Activated T-helper 1 cell treated with Interleukin-2 at 50 U/mL for 16 hours (primary cell): Measurements from ENCODE around the gene ADRM1.
A peak's percentile ranks its signal among the peaks of the same experiment; 100 is the strongest.

Experiments used
- DNase-seq: peaks from one replicate; pipeline ENCODE4 v3.0.0-alpha.2; 2020; ENCODE audit warnings: low read depth

The ADRM1 gene, protein sequence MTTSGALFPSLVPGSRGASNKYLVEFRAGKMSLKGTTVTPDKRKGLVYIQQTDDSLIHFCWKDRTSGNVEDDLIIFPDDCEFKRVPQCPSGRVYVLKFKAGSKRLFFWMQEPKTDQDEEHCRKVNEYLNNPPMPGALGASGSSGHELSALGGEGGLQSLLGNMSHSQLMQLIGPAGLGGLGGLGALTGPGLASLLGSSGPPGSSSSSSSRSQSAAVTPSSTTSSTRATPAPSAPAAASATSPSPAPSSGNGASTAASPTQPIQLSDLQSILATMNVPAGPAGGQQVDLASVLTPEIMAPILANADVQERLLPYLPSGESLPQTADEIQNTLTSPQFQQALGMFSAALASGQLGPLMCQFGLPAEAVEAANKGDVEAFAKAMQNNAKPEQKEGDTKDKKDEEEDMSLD

DNA sequence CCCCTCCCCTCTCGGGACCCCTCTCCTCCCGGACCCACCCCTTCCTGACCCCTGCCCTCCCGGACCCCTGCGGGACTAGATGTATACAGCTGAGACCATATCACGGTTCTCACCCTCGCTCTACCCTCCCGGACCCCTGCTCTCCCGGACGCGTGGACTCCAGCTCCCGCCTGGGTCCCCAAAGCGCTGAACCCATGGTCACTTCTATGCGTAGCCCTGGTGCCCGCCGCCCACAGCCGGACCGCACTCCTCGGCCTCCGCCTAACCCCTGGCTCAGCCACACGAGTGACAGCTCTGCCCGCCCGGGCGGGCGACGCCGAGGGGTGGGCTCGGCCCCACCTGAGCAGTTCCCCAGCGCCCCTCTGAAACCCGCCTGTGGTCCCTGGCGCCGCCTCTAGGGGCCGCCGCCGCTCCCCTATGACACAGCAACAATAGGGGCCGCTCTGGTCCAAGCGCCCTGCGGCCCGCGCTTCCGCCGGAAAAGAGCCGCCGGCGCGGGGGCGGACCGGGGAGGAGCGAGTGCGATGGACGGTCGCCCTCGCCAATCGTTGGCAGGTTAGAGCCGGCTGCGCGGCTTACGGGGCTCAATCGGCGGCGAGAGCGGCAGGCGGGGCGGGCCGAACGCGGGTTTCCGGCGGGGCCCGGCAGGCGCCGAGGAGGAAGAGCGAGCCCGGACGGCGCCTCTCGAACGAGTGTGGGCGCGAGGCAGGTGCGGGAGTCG, at the start of gene ADRM1:
Gene ADRM1 (plus strand): TSS at position 657 of the 721 bp plus-strand sequence. CDS start 572 bp downstream, outside the sequence.
- peak; percentile 96 for DNase-seq

DNA sequence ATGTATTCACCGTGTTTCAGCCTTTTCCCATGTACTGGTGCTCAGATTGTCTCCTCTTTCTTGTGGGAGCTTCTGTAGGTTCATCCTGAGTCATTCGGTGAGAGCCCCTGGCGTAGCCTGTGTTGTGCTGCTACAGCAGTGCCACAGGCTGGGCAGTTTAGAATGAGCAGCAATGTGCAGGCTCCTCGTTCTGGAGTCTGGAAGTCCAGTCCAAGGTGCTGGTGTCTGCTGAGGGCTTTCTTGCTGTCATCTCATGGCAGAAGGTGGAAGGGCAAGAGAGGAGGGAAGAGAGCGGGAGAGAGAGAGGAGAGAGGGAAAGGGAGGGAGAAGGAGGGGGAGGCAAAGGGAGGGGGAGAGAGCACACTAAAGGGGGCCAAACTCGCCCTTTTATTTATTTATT, 49.4 kb upstream of the ADRM1 start:
- no peak for DNase-seq

DNA sequence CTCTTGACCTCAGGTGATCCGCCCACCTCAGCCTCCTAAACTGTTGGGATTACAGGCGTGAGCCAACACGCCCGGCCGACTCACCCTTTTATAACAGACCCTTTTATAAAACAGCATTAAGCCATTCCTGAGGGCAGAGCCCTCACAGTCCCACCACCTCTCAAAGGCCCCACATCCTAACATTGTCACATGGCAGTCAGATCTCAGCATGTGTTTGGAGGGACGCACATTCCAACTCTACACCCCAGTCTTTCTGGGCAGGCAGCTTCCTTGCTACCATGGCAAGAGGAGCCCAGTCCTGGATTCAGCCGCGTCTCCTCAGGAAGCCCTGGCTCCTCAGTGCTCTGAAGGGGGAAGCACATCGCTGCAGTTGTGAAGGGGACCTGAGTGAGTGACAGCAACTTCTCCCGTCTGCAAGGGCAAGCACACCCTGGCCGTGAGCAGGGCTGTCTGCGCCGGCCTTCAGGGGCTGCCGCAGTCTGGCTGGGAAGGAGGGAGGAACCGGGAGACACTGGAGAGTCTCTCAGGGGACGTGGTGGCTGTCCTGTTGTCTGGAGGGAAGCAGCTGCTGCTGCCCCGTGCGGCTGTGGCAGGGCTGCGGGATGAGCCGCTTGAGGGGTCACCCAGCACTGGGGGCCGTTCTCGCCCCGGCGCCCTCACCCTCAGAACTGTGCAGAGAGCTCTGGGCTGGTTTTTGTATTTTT, 48.6 kb upstream of the ADRM1 start:
- DNase-seq = no peak

DNA sequence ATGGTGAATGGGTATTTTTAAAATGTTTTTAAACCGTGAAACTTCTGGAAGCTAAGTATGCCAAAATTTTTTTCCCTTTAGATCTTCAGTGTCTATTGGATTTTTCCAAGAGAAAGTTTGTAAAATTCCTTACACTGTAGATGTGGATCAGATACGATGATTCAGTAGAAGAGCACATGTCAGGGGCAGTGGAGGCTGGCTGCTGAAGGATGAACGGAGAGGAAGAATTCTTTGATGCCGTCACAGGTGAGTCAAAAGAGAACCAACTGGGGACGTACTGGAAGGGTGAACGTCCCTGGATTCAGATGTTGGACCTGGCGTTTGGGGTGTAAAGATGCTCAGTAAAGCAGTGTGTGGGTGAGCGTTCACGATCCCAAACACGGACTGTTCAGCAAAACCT, 46.8 kb upstream of the ADRM1 start:
- DNase-seq = no peak

DNA sequence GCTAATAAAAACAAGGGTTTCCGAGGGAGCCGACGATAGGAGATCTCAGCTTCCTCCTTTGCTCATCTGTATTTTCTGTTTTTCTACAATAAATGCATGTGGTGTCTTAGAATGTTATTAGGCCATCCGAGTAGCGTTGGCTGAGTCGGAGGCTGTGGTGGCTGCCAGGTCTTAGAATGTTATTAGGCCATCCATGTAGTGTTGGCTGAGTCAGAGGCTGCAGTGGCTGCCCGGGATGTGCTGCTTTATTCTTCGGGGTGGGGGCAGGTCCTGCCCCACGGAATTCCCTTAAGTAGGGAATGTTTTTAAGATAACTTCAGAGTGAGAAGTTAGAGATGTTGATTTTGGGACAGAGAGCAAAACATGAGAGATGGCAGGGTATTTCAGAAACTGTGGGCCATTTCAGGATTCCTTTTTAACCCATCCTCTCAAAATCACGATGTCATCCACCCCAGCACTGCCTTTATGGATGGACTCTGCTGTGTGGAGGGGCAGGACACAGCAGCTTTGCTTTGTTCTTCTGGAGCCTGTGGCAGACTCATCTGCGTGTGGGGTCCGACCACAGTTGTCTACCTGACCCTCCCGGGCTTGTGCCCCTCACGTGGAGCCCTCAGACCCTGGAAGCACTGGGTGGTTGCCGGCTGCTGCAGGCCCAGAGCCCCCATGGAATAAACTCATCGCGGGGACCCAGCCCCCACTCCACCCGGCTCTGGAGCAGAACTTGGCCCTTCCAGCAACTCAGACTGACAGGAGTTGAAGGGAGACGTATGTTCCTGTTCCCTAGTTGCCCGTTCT, 44.1 kb upstream of the ADRM1 start:
- no peak for DNase-seq

DNA sequence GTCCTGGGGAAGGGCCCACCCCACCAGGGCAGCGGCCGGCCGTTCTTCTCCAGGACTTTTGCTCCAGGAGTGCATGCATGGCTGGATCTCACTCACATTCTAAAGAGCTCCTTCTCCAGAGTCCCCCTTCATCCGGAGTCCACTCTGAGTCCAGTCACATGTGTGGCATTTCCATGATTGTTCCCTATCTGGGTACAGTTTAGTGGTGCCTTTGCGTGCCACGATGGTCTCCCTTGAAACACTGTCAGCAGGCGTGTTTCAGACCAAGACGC, 43.6 kb upstream of the ADRM1 start:
- DNase-seq = no peak

DNA sequence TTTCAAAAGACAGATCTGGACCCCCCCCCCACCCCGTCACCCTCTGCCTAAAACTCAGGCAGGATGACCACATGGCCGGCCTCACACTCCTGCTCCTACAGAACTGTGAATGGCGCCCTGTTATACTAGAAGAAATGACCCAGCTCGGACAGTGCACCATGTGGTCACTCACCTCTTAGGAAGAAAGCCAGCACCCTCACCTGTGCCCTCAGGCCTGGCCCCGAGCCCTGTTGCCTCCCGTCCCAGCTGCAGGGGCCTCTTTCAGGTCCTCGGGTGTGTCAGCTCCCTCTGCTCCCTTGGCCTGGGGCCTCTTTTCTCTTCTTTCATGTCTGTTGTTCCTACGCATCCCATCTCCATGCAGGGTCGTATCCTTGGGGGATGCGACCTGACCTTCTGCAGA, 40.7 kb upstream of the ADRM1 start:
- DNase-seq = no peak

DNA sequence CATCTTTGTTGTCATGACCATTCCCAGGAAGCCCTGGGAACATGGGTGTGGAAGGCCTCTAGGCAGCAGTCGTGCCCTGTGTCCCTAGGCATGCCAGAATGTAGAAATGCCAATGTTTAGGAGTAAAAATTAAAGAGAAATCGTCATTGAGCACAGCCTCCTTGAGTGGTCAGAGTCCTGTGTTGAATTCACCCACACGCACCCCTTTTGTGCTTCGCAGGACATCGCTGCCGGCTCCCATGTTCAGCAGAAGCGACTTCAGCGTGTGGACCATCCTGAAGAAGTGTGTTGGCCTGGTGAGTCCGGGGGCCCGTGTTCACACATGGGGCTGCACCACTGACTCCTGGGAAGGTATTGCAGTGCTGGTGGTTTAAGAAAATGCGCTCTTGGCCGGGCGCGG, 39.4 kb upstream of the ADRM1 start:
- no peak for DNase-seq

DNA sequence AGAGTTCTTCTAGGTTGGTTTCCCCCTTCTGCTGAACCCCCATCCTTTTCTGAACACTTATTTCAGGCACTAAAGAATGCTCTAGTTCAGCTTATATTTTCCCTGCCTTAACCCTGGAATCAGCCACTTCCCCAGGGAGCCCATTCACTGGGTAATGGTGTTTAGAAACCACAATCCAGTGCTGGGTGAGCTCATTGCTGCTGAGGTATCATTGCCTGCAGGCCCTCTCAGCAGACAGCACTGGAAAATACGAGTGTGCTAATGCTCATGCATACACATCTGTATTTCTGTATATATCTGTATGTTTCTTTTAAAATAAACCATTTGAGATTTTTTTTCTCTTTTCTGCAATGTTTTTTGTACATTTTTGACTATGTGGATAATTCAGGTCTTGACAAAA, 37.4 kb upstream of the ADRM1 start:
- no peak for DNase-seq

DNA sequence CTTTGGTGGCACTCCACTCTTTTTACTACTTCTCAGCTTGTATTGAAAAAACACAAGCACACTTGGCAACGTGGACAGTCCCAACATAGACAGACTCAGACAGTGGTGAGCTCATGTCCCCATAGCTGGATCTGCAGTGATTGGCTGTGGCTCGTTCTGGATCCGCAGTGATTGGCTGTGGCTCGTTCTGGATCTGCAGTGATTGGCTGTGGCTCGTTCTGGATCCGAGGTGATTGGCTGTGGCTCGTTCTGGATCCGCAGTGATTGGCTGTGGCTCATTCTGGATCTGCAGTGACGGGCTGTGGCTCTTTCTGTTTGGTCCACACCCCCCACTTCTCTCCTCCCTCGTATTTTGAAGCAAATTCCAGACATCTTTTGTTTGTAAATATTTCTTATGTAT, 36.5 kb upstream of the ADRM1 start:
- no peak for DNase-seq

DNA sequence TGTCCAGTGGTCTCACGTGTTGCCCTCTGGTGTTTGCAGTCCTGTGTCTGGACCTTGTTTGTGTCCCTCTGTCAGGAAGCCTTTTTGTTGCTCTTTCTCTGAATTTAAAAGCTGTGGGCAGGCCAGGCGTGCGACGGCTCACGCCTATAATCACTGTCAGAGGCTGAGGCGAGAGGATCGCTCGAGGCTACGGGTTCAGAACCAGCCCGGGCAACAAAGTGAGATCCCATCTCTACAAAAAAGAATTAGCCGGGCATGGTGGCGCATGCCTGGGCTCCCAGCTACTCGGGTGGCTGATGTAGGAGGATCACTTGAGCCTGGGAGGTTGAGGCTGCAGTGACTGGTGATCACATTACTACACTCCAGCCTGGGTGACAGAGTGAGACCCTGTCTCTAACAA, 35.9 kb upstream of the ADRM1 start:
- DNase-seq = no peak

DNA sequence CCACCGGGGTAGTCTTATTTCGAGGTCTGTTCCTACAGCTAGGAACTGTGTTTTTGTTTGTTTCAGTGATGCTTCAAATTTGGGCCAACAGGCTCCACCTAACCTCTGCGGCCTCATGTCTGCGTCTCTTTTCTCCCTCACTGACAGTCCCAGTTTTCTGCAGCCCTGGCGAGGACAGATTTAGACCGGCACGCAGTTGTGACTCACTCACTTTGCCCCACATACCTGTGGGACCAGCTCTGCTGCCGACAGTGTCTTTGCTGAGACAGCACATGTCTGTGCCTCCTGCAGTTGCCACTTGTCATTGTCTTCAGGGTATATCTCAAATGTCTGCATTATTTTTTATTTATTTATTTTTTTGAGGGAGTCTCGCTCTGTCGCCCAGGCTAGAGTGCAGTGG, 35.3 kb upstream of the ADRM1 start:
- DNase-seq = no peak

DNA sequence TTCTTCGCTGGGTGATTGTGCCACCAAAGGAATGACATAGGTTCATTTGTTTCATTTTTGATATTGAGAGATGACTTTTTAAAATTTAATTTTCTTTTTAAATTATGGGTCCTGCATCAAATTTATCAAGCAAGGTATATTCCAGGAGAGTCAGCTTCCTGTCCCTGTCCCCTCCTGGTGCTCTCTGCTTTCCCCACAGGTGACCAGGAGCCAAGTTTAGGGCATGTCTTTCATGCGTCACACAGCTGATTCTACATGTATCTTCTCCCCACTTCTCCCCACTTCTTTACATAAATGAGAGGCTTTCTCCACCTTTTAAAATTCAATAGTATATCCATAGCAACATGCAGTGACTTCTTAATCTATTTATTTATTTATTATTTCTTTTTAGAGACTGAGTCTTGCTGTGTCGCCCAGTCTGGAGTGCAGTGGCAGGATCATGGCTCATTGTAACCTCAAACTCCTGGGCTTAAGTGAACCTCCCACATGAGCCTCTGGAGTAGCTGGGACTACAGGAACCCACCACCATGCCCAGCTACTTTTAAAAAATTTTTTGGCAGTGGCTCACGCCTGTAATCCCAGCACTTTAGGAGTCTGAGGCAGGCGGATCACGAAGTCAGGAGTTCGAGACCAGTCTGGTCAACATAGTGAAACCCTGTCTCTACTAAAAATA, 34.4 kb upstream of the ADRM1 start:
- DNase-seq = no peak

DNA sequence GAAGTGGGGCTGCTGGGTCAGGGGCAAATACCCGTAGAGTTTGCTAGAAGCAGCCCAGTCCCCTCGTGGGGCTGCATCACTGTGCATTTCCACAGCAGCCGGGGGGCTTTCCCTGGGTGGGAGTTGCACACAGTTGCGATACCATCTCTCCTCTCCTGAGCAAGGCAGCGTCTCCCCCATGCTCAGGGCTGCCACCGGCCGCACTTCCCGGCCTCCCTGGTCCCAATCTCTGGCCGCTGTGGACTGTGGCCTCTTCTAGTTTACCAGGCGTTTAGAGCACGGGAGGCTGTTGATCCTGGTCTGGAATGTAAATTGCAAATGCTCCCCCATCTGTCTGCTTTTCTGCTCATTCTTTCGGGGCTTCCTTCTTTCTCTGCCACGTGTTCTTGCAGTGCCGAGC, 33.4 kb upstream of the ADRM1 start:
- no peak for DNase-seq

DNA sequence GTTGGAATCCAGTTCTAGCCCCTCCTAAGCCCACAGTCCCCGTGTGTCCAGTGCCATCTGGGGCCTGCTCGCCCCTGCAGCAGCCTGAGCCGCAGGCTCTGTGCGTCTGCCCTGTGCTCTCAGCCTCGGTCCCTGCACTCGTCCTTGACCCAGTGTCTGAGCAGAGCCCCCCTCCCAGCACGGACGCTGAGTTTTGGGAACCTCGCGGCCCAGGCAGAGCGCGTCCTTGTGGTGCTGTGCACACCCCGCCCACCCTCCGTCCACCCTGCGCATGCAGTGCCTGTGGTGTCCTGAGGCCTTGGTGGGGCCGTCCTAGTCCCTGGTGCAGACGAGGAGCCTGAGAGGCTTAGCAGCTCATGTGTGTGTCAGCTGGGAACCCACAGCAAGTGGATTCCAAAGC, 32.9 kb upstream of the ADRM1 start:
- no peak for DNase-seq

DNA sequence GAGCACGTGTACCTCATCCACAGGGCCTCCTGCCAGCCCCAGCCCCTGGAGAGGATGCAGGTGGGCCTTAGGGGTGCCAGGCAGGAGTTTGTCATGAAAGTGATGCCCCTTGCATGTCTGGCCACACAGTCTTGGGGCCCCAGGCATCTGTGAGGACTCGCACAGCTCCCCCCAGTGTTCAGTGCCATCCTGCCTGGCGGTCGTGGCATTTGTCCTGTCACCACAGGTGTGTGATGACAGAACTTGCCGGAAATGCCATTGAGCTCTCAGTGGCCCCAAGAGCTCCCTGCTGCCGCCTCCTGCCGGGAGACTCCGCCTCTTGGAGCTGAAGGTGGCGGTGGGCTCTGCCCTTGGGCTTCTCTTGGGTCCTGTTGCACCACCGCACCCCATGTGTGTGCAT, 30.6 kb upstream of the ADRM1 start:
- no peak for DNase-seq

DNA sequence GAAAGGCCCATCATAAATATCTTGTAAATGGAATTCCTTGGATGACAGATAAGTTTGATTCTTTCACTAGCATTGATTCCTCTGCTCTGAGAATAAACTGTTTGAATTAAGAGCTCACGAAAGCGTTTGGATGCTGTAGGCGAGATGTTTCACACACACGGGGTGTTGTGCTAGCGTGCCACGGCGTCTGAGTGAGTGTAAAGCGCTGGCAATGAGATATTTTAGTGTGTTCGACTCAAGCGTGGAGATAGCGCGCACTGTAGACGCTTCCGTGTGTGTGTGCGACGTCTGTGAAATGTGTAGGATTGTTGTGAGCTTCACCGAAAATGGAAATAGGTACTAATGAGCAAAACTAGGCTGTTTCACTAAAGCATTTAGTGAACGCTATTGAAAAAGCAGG, 29.4 kb upstream of the ADRM1 start:
- DNase-seq = no peak

DNA sequence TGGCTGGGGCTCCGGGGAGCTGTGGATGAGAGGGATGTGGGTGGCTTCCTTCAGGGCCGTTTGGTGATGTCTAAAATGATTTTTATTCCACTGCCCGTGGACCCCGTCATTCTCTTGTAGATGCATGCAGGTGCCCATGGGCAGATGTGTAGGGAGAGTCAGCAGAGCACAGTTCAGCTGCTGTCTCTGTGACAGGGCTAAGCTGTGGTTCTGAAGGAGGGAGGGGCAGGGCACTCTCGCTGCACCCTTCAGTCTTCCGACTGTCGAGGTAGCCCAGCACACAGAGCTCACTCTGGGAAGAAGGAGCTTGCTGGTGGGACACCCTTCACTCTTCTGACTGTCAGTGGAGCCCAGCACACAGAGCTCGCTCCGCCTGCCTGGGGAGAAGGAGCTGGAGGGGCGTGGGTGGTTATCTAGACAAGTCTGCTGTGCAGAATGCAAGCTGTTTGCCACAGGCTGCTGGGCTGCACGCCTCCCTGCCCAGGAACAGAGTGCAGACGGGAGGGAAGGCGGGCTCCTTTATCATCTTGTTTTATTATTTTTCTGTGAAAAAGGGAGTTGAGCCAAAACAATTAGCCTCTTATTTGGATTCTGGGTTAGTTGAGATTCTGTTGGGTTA, 28.4 kb upstream of the ADRM1 start:
- DNase-seq = no peak

DNA sequence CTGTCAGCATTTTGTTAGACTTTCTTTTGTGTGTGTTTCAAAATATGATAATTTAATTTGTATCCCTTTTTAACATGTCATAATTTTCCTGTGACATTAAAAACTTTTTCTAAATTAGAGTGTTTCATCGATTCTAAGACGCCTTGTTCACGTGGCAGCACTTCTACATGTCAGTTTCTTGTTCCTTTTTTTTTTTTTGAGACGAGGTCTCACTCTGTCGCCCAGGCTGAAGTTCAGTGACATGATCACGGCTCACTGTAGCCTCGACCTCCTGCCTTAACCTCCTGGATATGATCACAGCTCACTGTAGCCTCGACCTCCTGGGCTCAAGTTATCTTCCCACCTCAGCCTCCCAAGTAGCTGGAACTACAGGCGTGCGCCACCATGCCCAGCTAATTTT, 27.6 kb upstream of the ADRM1 start:
- no peak for DNase-seq

DNA sequence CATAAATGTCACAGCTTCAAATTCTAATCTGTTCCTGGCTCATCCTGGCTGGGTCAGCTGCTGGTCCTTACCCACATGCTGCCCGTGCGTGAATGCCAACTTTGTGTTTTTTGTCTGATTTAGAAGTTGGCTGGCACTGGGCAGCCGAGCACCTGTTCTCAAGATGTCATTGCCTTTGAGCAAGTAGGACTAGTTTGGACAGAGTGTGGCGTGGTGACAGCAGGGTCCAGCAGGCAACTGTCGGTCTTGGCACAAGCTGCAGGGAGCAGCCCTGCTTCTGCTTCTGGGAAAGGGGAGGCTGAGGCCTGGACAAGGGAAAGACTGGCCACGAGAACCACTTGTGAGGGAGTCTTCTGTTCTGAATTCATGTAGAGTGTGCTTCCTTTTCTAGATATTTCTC, 26.4 kb upstream of the ADRM1 start:
- no peak for DNase-seq

DNA sequence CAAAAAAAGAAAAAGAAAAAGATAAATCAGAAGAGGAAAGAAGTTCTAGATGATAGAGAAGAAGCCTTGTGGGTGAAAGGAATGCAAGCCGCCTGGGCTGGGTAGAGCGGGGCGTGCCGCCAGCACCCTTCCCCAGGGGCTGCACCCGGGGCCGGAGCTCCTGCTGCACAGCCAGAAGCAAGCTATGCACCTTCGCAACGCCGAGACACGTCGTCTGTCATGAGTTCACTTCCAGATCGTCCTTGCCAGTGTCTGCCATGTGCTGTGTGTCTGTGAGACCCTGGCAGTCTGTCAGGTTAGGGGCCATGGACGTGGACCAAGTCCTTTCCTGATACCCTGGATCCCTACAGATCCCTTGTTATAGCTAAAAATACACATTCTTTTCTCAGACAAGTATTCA, 25.5 kb upstream of the ADRM1 start:
- no peak for DNase-seq

DNA sequence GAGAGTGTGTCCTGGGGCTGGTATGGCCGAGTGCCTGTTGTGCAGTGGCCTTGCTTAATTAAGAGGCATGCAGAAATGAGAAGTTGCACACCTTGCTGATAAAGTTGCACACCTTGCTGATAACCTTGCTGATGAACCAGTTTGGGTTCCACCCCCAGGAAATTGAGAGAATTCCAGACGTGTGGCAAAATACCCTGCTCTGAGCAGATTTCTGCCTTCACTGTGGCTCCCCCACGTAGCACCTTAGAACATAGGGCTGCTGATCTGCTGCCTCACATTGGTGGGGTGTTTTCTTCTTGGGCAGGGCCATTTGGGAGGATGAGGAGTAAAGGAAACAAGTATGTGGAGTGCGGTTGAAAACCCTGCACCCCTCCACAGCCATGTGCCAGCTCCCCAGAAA, 22.5 kb upstream of the ADRM1 start:
- DNase-seq = no peak
